HEK293 (cell line): ENCODE measurements around the gene PTBP1.

ENCODE experiments used
- CTCF ChIA-PET: fragments of 350-600 bp; formaldehyde crosslinking; extraction: SDS; loops from one replicate; lab custom pipeline; 2021; ENCODE audit warnings: antibody characterized with exemption; lab: Yijun Ruan, JAX
- POLR2A ChIA-PET: fragments of 300-600 bp; formaldehyde crosslinking; extraction: SDS; loops from one replicate; lab custom pipeline; 2020; ENCODE audit warnings: antibody characterized with exemption, inconsistent platforms; lab: Yijun Ruan, JAX
- H3K27ac ChIP-seq: fragments of 200-500 bp; sonication (Bioruptor generic); 2 replicates; pipeline ENCODE4 v1.5.1; 2014; ENCODE audit warnings: low read depth, low read length, control low read depth, inconsistent platforms; ENCODE audit errors: extremely low read depth
- H3K36me3 ChIP-seq, 2 experiments: fragments of 200-500 bp in 1 of 2; sonication (Bioruptor generic) in 1 of 2; 1 replicate in 1 of 2; 2 replicates in 1 of 2; pipeline ENCODE4 v1.5.1; 2014 to 2017; ENCODE audit warnings: inconsistent platforms in 2 of 2, low read length in 2 of 2; ENCODE audit not compliant: control insufficient read depth in 2 of 2, insufficient read depth in 1 of 2
- H3K4me1 ChIP-seq: fragments of 200-500 bp; sonication (Bioruptor generic); 2 replicates; pipeline ENCODE4 v1.5.1; 2014; ENCODE audit warnings: mild to moderate bottlenecking, low read length, inconsistent platforms; ENCODE audit not compliant: control insufficient read depth, insufficient read depth
- H3K4me3 ChIP-seq: 2 replicates; pipeline ENCODE4 v1.5.1; 2011; ENCODE audit warnings: low read depth, mild to moderate bottlenecking, control low read depth, low read length, moderate library complexity
- H3K9me3 ChIP-seq: fragments of 200-500 bp; sonication (Bioruptor generic); 2 replicates; pipeline ENCODE4 v1.5.1; 2014; ENCODE audit warnings: low read depth, low read length, inconsistent platforms; ENCODE audit not compliant: control insufficient read depth, insufficient read depth
- AEBP2 ChIP-seq: fragments of 450-650 bp; formaldehyde crosslinking; IDR thresholded peaks from 2 replicates; pipeline ENCODE4 v1.5.1; 2016; ENCODE audit warnings: missing biosample characterization, missing genetic modification characterization, borderline replicate concordance
- GLIS1 ChIP-seq: fragments of 450-650 bp; formaldehyde crosslinking; IDR thresholded peaks from 2 replicates; pipeline ENCODE4 v1.5.1; 2016; ENCODE audit warnings: missing biosample characterization, missing genetic modification characterization
- IKZF3 ChIP-seq: fragments of 450-650 bp; IDR thresholded peaks from 2 replicates; pipeline ENCODE4 v1.5.0; 2018; ENCODE audit warnings: missing biosample characterization, mild to moderate bottlenecking, missing genetic modification characterization, moderate library complexity
- KLF16 ChIP-seq: fragments of 450-650 bp; formaldehyde crosslinking; IDR thresholded peaks from 2 replicates; pipeline ENCODE4 v1.5.1; 2017; ENCODE audit warnings: missing biosample characterization, missing genetic modification characterization
- PATZ1 ChIP-seq: fragments of 450-650 bp; formaldehyde crosslinking; IDR thresholded peaks from 2 replicates; pipeline ENCODE4 v1.5.1; 2016; ENCODE audit warnings: missing biosample characterization, missing genetic modification characterization
- ZBTB17 ChIP-seq: fragments of 450-650 bp; formaldehyde crosslinking; IDR thresholded peaks from 2 replicates; pipeline ENCODE4 v1.5.1; 2016; ENCODE audit warnings: missing biosample characterization, missing genetic modification characterization
- ZFP37 ChIP-seq: fragments of 450-650 bp; formaldehyde crosslinking; IDR thresholded peaks from 2 replicates; pipeline ENCODE4 v1.5.1; 2016; ENCODE audit warnings: missing biosample characterization, missing genetic modification characterization
- ZFP69B ChIP-seq: fragments of 450-650 bp; formaldehyde crosslinking; IDR thresholded peaks from 2 replicates; pipeline ENCODE4 v1.5.1; 2016; ENCODE audit warnings: missing biosample characterization, missing genetic modification characterization
- ZNF366 ChIP-seq: fragments of 450-650 bp; formaldehyde crosslinking; conservative IDR thresholded peaks from 2 replicates; pipeline ENCODE4 v1.5.1; 2016; ENCODE audit warnings: missing biosample characterization, missing genetic modification characterization
- ZNF37A ChIP-seq: fragments of 450-650 bp; IDR thresholded peaks from 2 replicates; pipeline ENCODE4 v1.5.1; 2018; ENCODE audit warnings: missing biosample characterization, missing genetic modification characterization
- ZNF521 ChIP-seq: fragments of 450-650 bp; formaldehyde crosslinking; IDR thresholded peaks from 2 replicates; pipeline ENCODE4 v1.5.1; 2017; ENCODE audit warnings: missing biosample characterization, mild to moderate bottlenecking, missing genetic modification characterization
- ZNF571 ChIP-seq: fragments of 450-650 bp; formaldehyde crosslinking; IDR thresholded peaks from 2 replicates; pipeline ENCODE4 v1.5.0; 2017; ENCODE audit warnings: missing biosample characterization, missing genetic modification characterization
- ZNF623 ChIP-seq: fragments of 450-650 bp; formaldehyde crosslinking; IDR thresholded peaks from 2 replicates; pipeline ENCODE4 v1.5.1; 2016; ENCODE audit warnings: missing biosample characterization, missing genetic modification characterization
- ZNF626 ChIP-seq: fragments of 450-650 bp; sonication (Bioruptor Pico); formaldehyde crosslinking; IDR thresholded peaks from 2 replicates; pipeline ENCODE4 v1.5.1; 2018; ENCODE audit warnings: missing biosample characterization, missing genetic modification characterization, inconsistent platforms
- ZNF776 ChIP-seq: fragments of 450-650 bp; formaldehyde crosslinking; IDR thresholded peaks from 2 replicates; pipeline ENCODE4 v1.5.0; 2017; ENCODE audit warnings: missing biosample characterization, missing genetic modification characterization, borderline replicate concordance
- ZNF791 ChIP-seq: fragments of 450-650 bp; formaldehyde crosslinking; IDR thresholded peaks from 2 replicates; pipeline ENCODE4 v1.5.1; 2016; ENCODE audit warnings: missing biosample characterization, missing genetic modification characterization
- ZSCAN5A ChIP-seq: fragments of 450-650 bp; formaldehyde crosslinking; IDR thresholded peaks from 2 replicates; pipeline ENCODE4 v1.5.1; 2016; ENCODE audit warnings: missing biosample characterization, missing genetic modification characterization

PTBP1 gene

GRCh38 chr19:810077-810855 lies 13.0 kb downstream of the PTBP1 start (continued):
- TF ChIP-seq ZNF366 (tag by site-specific recombination) (no peak), ZFP69B (tag by site-specific recombination) (no peak), ZNF623 (tag by site-specific recombination) (no peak), AEBP2 (no peak), ZSCAN5A (tag by site-specific recombination) (no peak), ZNF571 (tag by site-specific recombination) (no peak), ZNF37A (tag by site-specific recombination) (no peak), ZNF791 (tag by site-specific recombination) (no peak), ZNF776 (tag by site-specific recombination) (no peak), ZFP37 (tag by site-specific recombination) (no peak), ZNF626 (no peak), GLIS1 (tag by site-specific recombination) (peak; percentile 20; the same call in 1 of the 2 replicates), ZNF521 (tag by site-specific recombination) (no peak), PATZ1 (tag by site-specific recombination) (peak; percentile 42; the same call in 1 of the 2 replicates)
- TF ChIP-seq, all 188 proteins: peak for 5

- Histone ChIP-seq H3K4me1 (no peaks in the 10 kb centered on the region), H3K27ac (peak overlapping the region; percentile 24; the same call in 1 of the 2 replicates), H3K4me3 (no peak overlapping the region), H3K36me3 (peaks cover 28 to 72% of the 10 kb centered on the region in 2 experiments; a peak in 2 of 3 replicates), H3K9me3 (no peaks in the 10 kb centered on the region)
- ChIA-PET CTCF (interaction anchor here (0.6 to 1.2 kb wide), 2 partner anchors 27 to 66 kb away, joined by 3 read pairs; no protein-coding TSS in a partner anchor), POLR2A (interaction anchor here (1.1 kb wide), 1 partner anchor 10 kb away, joined by 5 read pairs; no protein-coding TSS in a partner anchor)
- TF ChIP-seq PATZ1 (tag by site-specific recombination) (peak; percentile 30; the same call in 1 of the 2 replicates), ZBTB17 (tag by site-specific recombination) (no peak), IKZF3 (tag by site-specific recombination) (no peak), KLF16 (tag by site-specific recombination) (no peak)
Measured at GRCh38 chr19:810883-811489, 13.7 kb downstream of the PTBP1 start.
